ENCODE data around the gene MPV17L2. TPM values are rescaled to one million over a fixed set of nuclear protein-coding genes. Genes with fewer than 3 reads are reported as not detected.
A peak's percentile ranks its signal among the peaks of the same experiment; 100 is the strongest.

The MPV17L2 gene
- total and polyA plus RNA-seq, 10 of the 15 experiments (the other 5 are each of a cell fraction or from before 2014, with no cell fraction given), result 5.1 to 57.2 (median 22.9) TPM

DNA sequence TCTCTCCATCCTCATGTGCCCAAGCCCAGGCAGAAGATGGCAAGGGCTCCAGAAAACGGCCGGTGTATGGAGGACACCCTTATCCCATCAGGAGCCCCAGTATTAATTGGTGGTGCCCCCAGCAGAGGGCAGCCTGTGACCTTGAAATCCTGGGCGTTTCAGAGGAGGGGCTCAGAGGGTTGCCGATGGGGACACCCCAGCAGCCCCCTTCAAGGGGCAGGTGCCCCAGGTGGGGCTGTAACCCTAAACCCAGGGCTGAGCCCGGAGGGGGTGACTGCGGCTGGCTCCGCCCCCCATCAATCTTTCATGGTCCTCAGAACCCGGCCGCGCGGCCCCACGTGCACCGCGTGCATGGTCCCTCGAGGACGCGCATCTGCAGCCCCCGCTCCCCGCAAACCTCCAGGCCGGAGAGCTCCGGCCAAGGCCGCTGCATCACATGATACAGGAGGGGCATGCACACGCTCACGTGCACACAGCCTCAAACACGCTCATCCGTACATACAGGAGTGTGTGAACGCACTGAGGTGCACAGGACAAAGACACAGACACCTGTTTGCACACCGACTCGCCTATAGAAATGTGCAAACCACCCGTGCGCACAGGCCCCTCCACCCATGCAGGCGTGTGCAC lies 9.9 kb downstream of the MPV17L2 start:
- in situ Hi-C loops (cut with MboI), result no loop called here
- 0 out of 3 replicates have a peak, but pooled peaks have one; percentile 3 for TF ChIP-seq POU2F2 (IDR thresholded peaks at IDR 0.05; ENCODE audit: borderline replicate concordance, low read depth, low read length)
- TF ChIP-seq SMAD1 (IDR thresholded peaks at IDR 0.05; ENCODE audit: low read depth, partially characterized antibody), result no peak
- TF ChIP-seq IKZF2 (IDR thresholded peaks at IDR 0.05), result 0 out of 4 replicates have a peak, but pooled peaks of 1 of the 2 experiments have one; percentile 12
- TF ChIP-seq, protein P1, sequence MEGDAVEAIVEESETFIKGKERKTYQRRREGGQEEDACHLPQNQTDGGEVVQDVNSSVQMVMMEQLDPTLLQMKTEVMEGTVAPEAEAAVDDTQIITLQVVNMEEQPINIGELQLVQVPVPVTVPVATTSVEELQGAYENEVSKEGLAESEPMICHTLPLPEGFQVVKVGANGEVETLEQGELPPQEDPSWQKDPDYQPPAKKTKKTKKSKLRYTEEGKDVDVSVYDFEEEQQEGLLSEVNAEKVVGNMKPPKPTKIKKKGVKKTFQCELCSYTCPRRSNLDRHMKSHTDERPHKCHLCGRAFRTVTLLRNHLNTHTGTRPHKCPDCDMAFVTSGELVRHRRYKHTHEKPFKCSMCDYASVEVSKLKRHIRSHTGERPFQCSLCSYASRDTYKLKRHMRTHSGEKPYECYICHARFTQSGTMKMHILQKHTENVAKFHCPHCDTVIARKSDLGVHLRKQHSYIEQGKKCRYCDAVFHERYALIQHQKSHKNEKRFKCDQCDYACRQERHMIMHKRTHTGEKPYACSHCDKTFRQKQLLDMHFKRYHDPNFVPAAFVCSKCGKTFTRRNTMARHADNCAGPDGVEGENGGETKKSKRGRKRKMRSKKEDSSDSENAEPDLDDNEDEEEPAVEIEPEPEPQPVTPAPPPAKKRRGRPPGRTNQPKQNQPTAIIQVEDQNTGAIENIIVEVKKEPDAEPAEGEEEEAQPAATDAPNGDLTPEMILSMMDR (IDR thresholded peaks at IDR 0.05 in 2 of 3, conservative IDR thresholded peaks at IDR 0.05 in 1 of 3; ENCODE audit: control insufficient read depth in 2 of 3, extremely low read depth in 1 of 3, insufficient read depth in 1 of 3, low read depth in 3 of 3, low read length in 3 of 3), result peak; percentile 24 to 48 (median 41); a peak in 4 of 6 replicates
- peak; percentile 89 to 97 for TF ChIP-seq BHLHE40 (IDR thresholded peaks at IDR 0.05; ENCODE audit: borderline replicate concordance in 1 of 2, low read depth in 2 of 2, low read length in 1 of 2)
- 0 out of 2 replicates have a peak, but pooled peaks have one; percentile 26 for TF ChIP-seq SIN3A (IDR thresholded peaks at IDR 0.05; ENCODE audit: low read depth, low read length)
- no peak for TF ChIP-seq RELA (IDR thresholded peaks at IDR 0.05; ENCODE audit: borderline replicate concordance, partially characterized antibody)
- TF ChIP-seq BCL11A (IDR thresholded peaks at IDR 0.05; ENCODE audit: low read depth, low read length), result no peak
- TF ChIP-seq, protein P2, sequence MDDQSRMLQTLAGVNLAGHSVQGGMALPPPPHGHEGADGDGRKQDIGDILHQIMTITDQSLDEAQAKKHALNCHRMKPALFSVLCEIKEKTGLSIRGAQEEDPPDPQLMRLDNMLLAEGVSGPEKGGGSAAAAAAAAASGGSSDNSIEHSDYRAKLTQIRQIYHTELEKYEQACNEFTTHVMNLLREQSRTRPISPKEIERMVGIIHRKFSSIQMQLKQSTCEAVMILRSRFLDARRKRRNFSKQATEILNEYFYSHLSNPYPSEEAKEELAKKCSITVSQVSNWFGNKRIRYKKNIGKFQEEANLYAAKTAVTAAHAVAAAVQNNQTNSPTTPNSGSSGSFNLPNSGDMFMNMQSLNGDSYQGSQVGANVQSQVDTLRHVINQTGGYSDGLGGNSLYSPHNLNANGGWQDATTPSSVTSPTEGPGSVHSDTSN (IDR thresholded peaks at IDR 0.05; ENCODE audit: insufficient replicate concordance, low read depth, low read length), result peak; percentile 43
- TF ChIP-seq, protein P3, sequence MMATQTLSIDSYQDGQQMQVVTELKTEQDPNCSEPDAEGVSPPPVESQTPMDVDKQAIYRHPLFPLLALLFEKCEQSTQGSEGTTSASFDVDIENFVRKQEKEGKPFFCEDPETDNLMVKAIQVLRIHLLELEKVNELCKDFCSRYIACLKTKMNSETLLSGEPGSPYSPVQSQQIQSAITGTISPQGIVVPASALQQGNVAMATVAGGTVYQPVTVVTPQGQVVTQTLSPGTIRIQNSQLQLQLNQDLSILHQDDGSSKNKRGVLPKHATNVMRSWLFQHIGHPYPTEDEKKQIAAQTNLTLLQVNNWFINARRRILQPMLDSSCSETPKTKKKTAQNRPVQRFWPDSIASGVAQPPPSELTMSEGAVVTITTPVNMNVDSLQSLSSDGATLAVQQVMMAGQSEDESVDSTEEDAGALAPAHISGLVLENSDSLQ (IDR thresholded peaks at IDR 0.05), result peak; percentile 83
- TF ChIP-seq SREBF2 (IDR thresholded peaks at IDR 0.05; ENCODE audit: low read length), result no peak
- TF ChIP-seq RAD21 (IDR thresholded peaks at IDR 0.05; ENCODE audit: insufficient read depth, low read depth, low read length), result peak; percentile 51
- TF ChIP-seq, protein P4, sequence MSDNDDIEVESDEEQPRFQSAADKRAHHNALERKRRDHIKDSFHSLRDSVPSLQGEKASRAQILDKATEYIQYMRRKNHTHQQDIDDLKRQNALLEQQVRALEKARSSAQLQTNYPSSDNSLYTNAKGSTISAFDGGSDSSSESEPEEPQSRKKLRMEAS (IDR thresholded peaks at IDR 0.05; ENCODE audit: low read depth, low read length), result peak; percentile 75
- no peak for TF ChIP-seq MEF2B (IDR thresholded peaks at IDR 0.05; ENCODE audit: partially characterized antibody, poor library complexity, severe bottlenecking)
- TF ChIP-seq GATAD2B (conservative IDR thresholded peaks at IDR 0.05; ENCODE audit: low read depth), result no peak
- TF ChIP-seq, protein P5, sequence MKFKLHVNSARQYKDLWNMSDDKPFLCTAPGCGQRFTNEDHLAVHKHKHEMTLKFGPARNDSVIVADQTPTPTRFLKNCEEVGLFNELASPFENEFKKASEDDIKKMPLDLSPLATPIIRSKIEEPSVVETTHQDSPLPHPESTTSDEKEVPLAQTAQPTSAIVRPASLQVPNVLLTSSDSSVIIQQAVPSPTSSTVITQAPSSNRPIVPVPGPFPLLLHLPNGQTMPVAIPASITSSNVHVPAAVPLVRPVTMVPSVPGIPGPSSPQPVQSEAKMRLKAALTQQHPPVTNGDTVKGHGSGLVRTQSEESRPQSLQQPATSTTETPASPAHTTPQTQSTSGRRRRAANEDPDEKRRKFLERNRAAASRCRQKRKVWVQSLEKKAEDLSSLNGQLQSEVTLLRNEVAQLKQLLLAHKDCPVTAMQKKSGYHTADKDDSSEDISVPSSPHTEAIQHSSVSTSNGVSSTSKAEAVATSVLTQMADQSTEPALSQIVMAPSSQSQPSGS (IDR thresholded peaks at IDR 0.05; ENCODE audit: low read length), result no peak

More for the DNA sequence above, 9.9 kb downstream of the MPV17L2 start:
- DNase-seq (ENCODE audit: low read depth, low spot score) (no peak), FAIRE-seq (peak; percentile 72), ATAC-seq (peak; percentile 9)
- Histone ChIP-seq H3K4me3 (peak overlapping the region; percentile 86), H3K27ac (ENCODE audit: control insufficient read depth, insufficient read depth) (no peak overlapping the region), H3K4me1 (ENCODE audit: control insufficient read depth, insufficient read depth, low read length) (peaks cover 6% of the 10 kb centered on the region), H4K20me1 (ENCODE audit: control insufficient read depth, insufficient read depth) (no peaks in the 10 kb centered on the region), H3K4me2 (ENCODE audit: control insufficient read depth, insufficient read depth) (peak overlapping the region; percentile 56), H3K9ac (ENCODE audit: control insufficient read depth, insufficient read depth, low read length) (no peak overlapping the region; the same call in 1 of the 2 replicates), H2AFZ (ENCODE audit: control insufficient read depth, low read depth, low read length) (peak overlapping the region; percentile 82), H3K79me2 (ENCODE audit: control insufficient read depth, insufficient read depth, low read length) (peaks cover 9% of the 10 kb centered on the region), H3K36me3 (ENCODE audit: control insufficient read depth in 2 of 2, insufficient read depth in 2 of 2, low read length in 1 of 2) (peaks cover 0 to 12% of the 10 kb centered on the region in 2 experiments; a peak in 2 of 4 replicates), H3K9me3 (replicated peaks; ENCODE audit: control insufficient read depth, insufficient read depth, low read length) (no peaks in the 10 kb centered on the region), H3K27me3 (replicated peaks in 1 of 2; ENCODE audit: control insufficient read depth in 2 of 2, insufficient read depth in 2 of 2, low read length in 1 of 2) (no peaks in the 10 kb centered on the region)
- CTCF ChIA-PET, result interaction anchor here (0.8 to 11.7 kb wide), 4 partner anchors 10 to 126 kb away, joined by 3 to 213 read pairs (median 17); partner anchors contain the start of gene MPV17L2
- SMC1A ChIA-PET (ENCODE audit: uncharacterized antibody, unreplicated experiment), result interaction anchor here (0.6 to 9.5 kb wide), 8 partner anchors 8 to 146 kb away, joined by 3 to 121 read pairs (median 4); a partner anchor contains a TSS
- intact Hi-C loops (cut with micrococcal nuclease; ENCODE audit: unreplicated experiment), result loop anchor here (10.0 kb wide), 1 partner anchor 212 kb away; the partner anchor contains the start of gene SSBP4
- 1% methylated on average over 32 of the region's 32 CpGs for WGBS (ENCODE audit: insufficient coverage, insufficient replicate concordance, low lambda C conversion rate, missing lambda C conversion rate)
- RAD21 ChIA-PET (ENCODE audit: unreplicated experiment), result interaction anchor here (0.6 to 8.1 kb wide), 13 partner anchors 11 to 137 kb away, joined by 3 to 175 read pairs (median 5); partner anchors contain the start of genes JUND, MPV17L2 and PIK3R2
- BruUV-seq (replicated peaks), result no TSS peak
- POLR2A ChIA-PET, result interaction anchor here (0.7 to 3.4 kb wide), 6 partner anchors 8 to 155 kb away, joined by 3 to 22 read pairs (median 8); partner anchors contain the start of gene MPV17L2

Data from GM12878 (cell line).